Uterus (tissue), 2 donors: ENCODE data around the gene GALNTL6.

Source experiments
- POLR2A ChIP-seq, 2 donors: fragments of 450-650 bp; IDR thresholded peaks; one replicate each; pipeline ENCODE4 v1.6.1; 2016; ENCODE audit warnings: antibody characterized with exemption in 2 of 2, mild to moderate bottlenecking in 1 of 2, moderate library complexity in 1 of 2
- TF ChIP-seq, protein P1 (sequence below), 4 experiments: fragments of 200-600 bp in 2 of 4; fragments of 450-650 bp in 2 of 4; sonication (generic) in 2 of 4; IDR thresholded peaks; one replicate each; pipeline ENCODE4 v1.5.1; 2016 to 2019; ENCODE audit warnings: antibody characterized with exemption in 4 of 4, mild to moderate bottlenecking in 2 of 4, moderate library complexity in 1 of 4

DNA sequence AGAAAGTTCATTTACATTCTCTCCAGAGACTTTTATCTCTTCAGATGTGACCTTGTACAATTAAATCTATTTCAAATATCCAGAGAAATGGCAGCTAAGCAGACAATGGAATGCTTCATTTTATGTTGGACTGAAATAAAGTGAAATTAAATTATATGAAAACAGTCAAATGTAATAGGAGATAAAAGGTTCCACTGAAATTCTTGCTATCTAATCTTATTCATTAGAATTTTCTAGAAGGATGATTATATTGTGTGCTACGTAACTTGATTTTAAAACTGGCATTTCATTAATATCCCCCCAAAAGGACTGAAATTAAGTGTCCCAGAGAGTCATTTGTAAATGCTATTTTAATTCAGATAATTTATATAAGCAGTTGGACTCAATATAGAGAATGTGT is 708.5 kb downstream of the GALNTL6 start:
- TF ChIP-seq POLR2A (IDR thresholded peaks at IDR 0.05): no peak
- TF ChIP-seq, protein P1, sequence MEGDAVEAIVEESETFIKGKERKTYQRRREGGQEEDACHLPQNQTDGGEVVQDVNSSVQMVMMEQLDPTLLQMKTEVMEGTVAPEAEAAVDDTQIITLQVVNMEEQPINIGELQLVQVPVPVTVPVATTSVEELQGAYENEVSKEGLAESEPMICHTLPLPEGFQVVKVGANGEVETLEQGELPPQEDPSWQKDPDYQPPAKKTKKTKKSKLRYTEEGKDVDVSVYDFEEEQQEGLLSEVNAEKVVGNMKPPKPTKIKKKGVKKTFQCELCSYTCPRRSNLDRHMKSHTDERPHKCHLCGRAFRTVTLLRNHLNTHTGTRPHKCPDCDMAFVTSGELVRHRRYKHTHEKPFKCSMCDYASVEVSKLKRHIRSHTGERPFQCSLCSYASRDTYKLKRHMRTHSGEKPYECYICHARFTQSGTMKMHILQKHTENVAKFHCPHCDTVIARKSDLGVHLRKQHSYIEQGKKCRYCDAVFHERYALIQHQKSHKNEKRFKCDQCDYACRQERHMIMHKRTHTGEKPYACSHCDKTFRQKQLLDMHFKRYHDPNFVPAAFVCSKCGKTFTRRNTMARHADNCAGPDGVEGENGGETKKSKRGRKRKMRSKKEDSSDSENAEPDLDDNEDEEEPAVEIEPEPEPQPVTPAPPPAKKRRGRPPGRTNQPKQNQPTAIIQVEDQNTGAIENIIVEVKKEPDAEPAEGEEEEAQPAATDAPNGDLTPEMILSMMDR (IDR thresholded peaks at IDR 0.05): no peak
